HEK293 (cell line): ENCODE results near the gene GMPR2.

Experiments used
- CTCF ChIA-PET: fragments of 350-600 bp; formaldehyde crosslinking; extraction: SDS; loops from one replicate; lab custom pipeline; 2021; ENCODE audit warnings: antibody characterized with exemption; lab: Yijun Ruan, JAX
- POLR2A ChIA-PET: fragments of 300-600 bp; formaldehyde crosslinking; extraction: SDS; loops from one replicate; lab custom pipeline; 2020; ENCODE audit warnings: antibody characterized with exemption, inconsistent platforms; lab: Yijun Ruan, JAX
- H3K27ac ChIP-seq: fragments of 200-500 bp; sonication (Bioruptor generic); 2 replicates; pipeline ENCODE4 v1.5.1; 2014; ENCODE audit warnings: low read depth, low read length, control low read depth, inconsistent platforms; ENCODE audit errors: extremely low read depth
- H3K36me3 ChIP-seq, 2 experiments: fragments of 200-500 bp in 1 of 2; sonication (Bioruptor generic) in 1 of 2; 1 replicate in 1 of 2; 2 replicates in 1 of 2; pipeline ENCODE4 v1.5.1; 2014 to 2017; ENCODE audit warnings: inconsistent platforms in 2 of 2, low read length in 2 of 2; ENCODE audit not compliant: control insufficient read depth in 2 of 2, insufficient read depth in 1 of 2
- H3K4me1 ChIP-seq: fragments of 200-500 bp; sonication (Bioruptor generic); 2 replicates; pipeline ENCODE4 v1.5.1; 2014; ENCODE audit warnings: mild to moderate bottlenecking, low read length, inconsistent platforms; ENCODE audit not compliant: control insufficient read depth, insufficient read depth
- H3K4me3 ChIP-seq: 2 replicates; pipeline ENCODE4 v1.5.1; 2011; ENCODE audit warnings: low read depth, mild to moderate bottlenecking, control low read depth, low read length, moderate library complexity
- H3K9me3 ChIP-seq: fragments of 200-500 bp; sonication (Bioruptor generic); 2 replicates; pipeline ENCODE4 v1.5.1; 2014; ENCODE audit warnings: low read depth, low read length, inconsistent platforms; ENCODE audit not compliant: control insufficient read depth, insufficient read depth
- GLI4 ChIP-seq: fragments of 450-650 bp; formaldehyde crosslinking; IDR thresholded peaks from 2 replicates; pipeline ENCODE4 v1.5.1; 2016; ENCODE audit warnings: missing biosample characterization, missing genetic modification characterization
- KLF1 ChIP-seq: fragments of 450-650 bp; formaldehyde crosslinking; IDR thresholded peaks from 2 replicates; pipeline ENCODE4 v1.5.1; 2016; ENCODE audit warnings: missing biosample characterization, missing genetic modification characterization
- MZF1 ChIP-seq: fragments of 450-650 bp; formaldehyde crosslinking; IDR thresholded peaks from 2 replicates; pipeline ENCODE4 v1.5.1; 2017; ENCODE audit warnings: missing biosample characterization, missing genetic modification characterization, borderline replicate concordance
- ZBTB17 ChIP-seq: fragments of 450-650 bp; formaldehyde crosslinking; IDR thresholded peaks from 2 replicates; pipeline ENCODE4 v1.5.1; 2016; ENCODE audit warnings: missing biosample characterization, missing genetic modification characterization
- ZBTB48 ChIP-seq: fragments of 450-650 bp; formaldehyde crosslinking; IDR thresholded peaks from 2 replicates; pipeline ENCODE4 v1.5.1; 2016; ENCODE audit warnings: missing biosample characterization, missing genetic modification characterization
- ZFP37 ChIP-seq: fragments of 450-650 bp; formaldehyde crosslinking; IDR thresholded peaks from 2 replicates; pipeline ENCODE4 v1.5.1; 2016; ENCODE audit warnings: missing biosample characterization, missing genetic modification characterization
- ZNF114 ChIP-seq: fragments of 450-650 bp; formaldehyde crosslinking; IDR thresholded peaks from 2 replicates; pipeline ENCODE4 v1.5.0; 2017; ENCODE audit warnings: missing biosample characterization, missing genetic modification characterization
- ZNF19 ChIP-seq: fragments of 450-650 bp; formaldehyde crosslinking; IDR thresholded peaks from 2 replicates; pipeline ENCODE4; 2016; ENCODE audit warnings: missing biosample characterization, missing genetic modification characterization, low read depth
- ZNF2 ChIP-seq: fragments of 450-650 bp; formaldehyde crosslinking; IDR thresholded peaks from 2 replicates; pipeline ENCODE4 v1.5.1; 2016; ENCODE audit warnings: missing biosample characterization, missing genetic modification characterization
- ZNF214 ChIP-seq: fragments of 450-650 bp; formaldehyde crosslinking; IDR thresholded peaks from 2 replicates; pipeline ENCODE4 v1.5.1; 2017; ENCODE audit warnings: missing biosample characterization, mild to moderate bottlenecking, missing genetic modification characterization, borderline replicate concordance
- ZNF274 ChIP-seq, 2 experiments: fragments of 200-500 bp in 1 of 2; fragments of 450-650 bp in 1 of 2; sonication (Bioruptor generic) in 1 of 2; formaldehyde crosslinking in 1 of 2; IDR thresholded peaks; 2 replicates each; pipeline versions ENCODE4 v1.5.1 to v1.6.1; 2014 to 2016; ENCODE audit warnings: borderline replicate concordance in 1 of 2, inconsistent platforms in 1 of 2, low read length in 1 of 2, missing biosample characterization in 1 of 2, missing genetic modification characterization in 1 of 2
- ZNF341 ChIP-seq: fragments of 450-650 bp; formaldehyde crosslinking; IDR thresholded peaks from 2 replicates; pipeline ENCODE4; 2016; ENCODE audit warnings: low read depth, missing biosample characterization, missing genetic modification characterization
- ZNF354C ChIP-seq: fragments of 450-650 bp; formaldehyde crosslinking; IDR thresholded peaks from 2 replicates; pipeline ENCODE4 v1.5.1; 2016; ENCODE audit warnings: missing biosample characterization, missing genetic modification characterization, low read depth, borderline replicate concordance
- ZNF600 ChIP-seq: fragments of 450-650 bp; formaldehyde crosslinking; IDR thresholded peaks from 2 replicates; pipeline ENCODE4 v1.5.1; 2016; ENCODE audit warnings: missing biosample characterization, missing genetic modification characterization
- ZNF610 ChIP-seq: fragments of 450-650 bp; formaldehyde crosslinking; IDR thresholded peaks from 2 replicates; pipeline ENCODE4 v1.5.1; 2016; ENCODE audit warnings: missing biosample characterization, missing genetic modification characterization, borderline replicate concordance
- ZNF677 ChIP-seq: fragments of 450-650 bp; IDR thresholded peaks from 2 replicates; pipeline ENCODE4 v1.5.0; 2018; ENCODE audit warnings: missing biosample characterization, mild to moderate bottlenecking, missing genetic modification characterization, moderate library complexity
- TF ChIP-seq, protein P1 (sequence below): fragments of 450-650 bp; formaldehyde crosslinking; IDR thresholded peaks from 2 replicates; pipeline ENCODE4 v1.5.1; 2016; ENCODE audit warnings: missing biosample characterization, missing genetic modification characterization
- TF ChIP-seq, protein P2 (sequence below): fragments of 450-650 bp; formaldehyde crosslinking; IDR thresholded peaks from 2 replicates; pipeline ENCODE4 v1.5.1; 2016; ENCODE audit warnings: missing biosample characterization, missing genetic modification characterization
- TF ChIP-seq, protein P3 (sequence below): fragments of 450-650 bp; formaldehyde crosslinking; conservative IDR thresholded peaks from 2 replicates; pipeline ENCODE4 v1.5.1; 2016; ENCODE audit warnings: low read depth, missing biosample characterization, missing genetic modification characterization

GMPR2 gene

DNA sequence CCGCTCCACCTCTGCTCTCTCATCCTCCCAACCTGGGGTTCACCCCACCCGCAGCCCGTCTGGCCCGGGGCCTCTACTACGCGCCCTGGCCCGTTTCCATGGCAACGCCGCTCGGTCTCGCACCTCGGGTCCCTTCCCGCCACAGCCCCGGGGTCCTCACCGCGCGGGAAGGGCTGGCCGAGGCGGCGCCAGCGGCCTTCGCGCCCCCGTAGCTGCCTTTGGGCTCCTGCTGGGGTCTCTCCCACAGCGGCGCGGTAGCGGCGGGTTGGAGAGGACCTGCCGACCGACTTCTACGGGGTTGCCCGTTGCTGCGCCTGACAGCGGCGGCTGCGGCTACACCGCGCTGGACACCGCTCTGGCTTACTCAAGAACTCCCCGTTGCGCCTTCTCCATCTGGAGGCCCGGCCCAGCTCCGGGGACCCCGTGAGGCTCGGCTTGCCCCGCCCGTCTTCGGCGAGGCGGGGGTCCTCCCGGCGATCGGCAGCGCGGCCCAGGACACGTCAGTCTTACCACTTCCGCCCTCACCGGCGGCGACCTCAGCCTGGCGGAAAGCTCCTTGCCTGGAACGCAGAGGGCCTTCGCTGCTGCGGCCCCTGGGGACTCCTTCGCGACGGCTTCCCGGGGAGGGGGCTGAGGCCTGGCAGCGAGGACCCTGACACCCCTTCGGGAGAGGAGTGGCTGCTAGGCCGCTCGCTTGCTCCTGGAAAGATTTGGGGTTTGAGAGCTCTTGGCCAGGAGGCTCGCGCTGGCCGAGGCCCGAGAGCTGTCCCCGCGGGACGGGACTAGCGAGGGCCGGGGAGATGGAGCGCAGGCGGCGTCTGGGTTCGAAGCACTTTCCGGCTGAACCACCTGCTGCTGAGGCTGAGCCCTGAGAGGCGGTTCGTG, 37.3 kb upstream of the GMPR2 start, which contains the start of gene TM9SF1 (continued):
- TF ChIP-seq KLF1 (tag by site-specific recombination): peak; percentile 38; the same call in 1 of the 2 replicates
- TF ChIP-seq ZBTB17: peak; percentile 98
- TF ChIP-seq GLI4 (tag by site-specific recombination): 0 out of 2 replicates have a peak, but pooled peaks have one; percentile 17
- TF ChIP-seq MZF1: no peak
- TF ChIP-seq ZNF677 (tag by site-specific recombination): no peak

DNA sequence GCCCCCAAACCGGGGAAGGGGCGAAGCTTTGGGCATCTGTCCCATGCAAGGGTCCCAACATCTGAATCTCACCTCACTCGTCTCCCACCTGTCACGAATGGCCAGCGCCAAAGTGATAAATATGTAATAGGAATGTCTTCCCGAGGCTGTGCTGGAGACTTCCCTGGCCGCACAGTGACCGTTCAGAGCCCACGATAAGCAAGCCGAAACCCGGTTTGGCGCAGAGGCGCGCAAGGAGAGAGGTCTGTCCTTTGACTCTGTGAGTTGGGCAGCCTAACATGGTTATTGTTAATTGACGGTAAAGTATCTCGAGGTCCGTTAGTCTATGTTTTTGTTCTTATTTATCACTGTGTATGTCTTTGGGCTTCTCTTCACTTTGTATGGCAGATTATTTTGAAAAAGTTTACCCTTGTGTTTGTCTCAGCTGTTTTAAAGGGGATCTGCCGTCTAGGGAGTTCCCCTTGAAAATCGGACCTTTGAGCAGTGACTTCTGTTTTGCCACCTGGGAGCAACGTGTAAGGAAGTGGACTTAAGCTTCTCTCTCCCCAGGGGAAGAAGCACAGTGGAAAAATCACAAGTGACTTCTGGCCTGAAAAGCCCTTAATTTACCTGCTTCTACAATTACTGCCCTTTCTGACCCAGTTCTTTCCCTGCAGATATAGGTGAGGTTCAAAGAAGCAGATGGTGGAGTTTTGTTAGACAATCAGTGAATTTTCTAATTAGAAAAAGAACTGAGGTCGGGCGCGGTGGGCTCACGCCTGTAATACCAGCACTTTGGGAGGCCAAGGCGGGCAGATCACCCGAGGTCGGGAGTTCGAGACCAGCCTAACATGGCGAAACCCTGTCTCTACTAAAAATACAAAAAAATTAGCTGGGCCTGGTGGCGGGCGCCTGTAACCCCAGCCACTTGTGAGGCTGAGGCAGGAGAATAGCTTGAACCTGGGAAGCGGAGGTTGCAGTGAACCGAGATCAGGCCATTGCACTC, 36.4 kb upstream of the GMPR2 start:
- Histone ChIP-seq H3K9me3 (no peaks in the 10 kb centered on the region), H3K4me3 (peak overlapping the region; percentile 89), H3K4me1 (peaks cover 4% of the 10 kb centered on the region; the same call in 1 of the 2 replicates), H3K27ac (peak overlapping the region; percentile 97), H3K36me3 (peaks cover 10 to 43% of the 10 kb centered on the region in 2 experiments)
- POLR2A ChIA-PET: interaction anchor here (0.6 to 4.1 kb wide), 18 partner anchors 8 to 111 kb away, joined by 3 to 43 read pairs (median 5); partner anchors contain the start of genes CHMP4A, CIDEB, DCAF11 and EMC9
- CTCF ChIA-PET: interaction anchor here (0.6 to 2.4 kb wide), 3 partner anchors 36 to 138 kb away, joined by 3 to 10 read pairs (median 5); partner anchors contain the start of gene IRF9
- TF ChIP-seq ZNF341 (tag by site-specific recombination) (peak; percentile 78), ZNF600 (0 out of 2 replicates have a peak, but pooled peaks have one; percentile 35), ZNF214 (tag by site-specific recombination) (no peak), ZNF19 (tag by site-specific recombination) (no peak), ZNF274 (IDR thresholded peaks at IDR 0.05; ENCODE audit: low read length) (no peak), ZNF274 (tag by site-specific recombination; IDR thresholded peaks at IDR 0.05; ENCODE audit: borderline replicate concordance) (no peak), ZNF610 (tag by site-specific recombination) (no peak), ZFP37 (tag by site-specific recombination) (no peak), ZBTB48 (tag by site-specific recombination) (no peak)
- TF ChIP-seq, protein P1, sequence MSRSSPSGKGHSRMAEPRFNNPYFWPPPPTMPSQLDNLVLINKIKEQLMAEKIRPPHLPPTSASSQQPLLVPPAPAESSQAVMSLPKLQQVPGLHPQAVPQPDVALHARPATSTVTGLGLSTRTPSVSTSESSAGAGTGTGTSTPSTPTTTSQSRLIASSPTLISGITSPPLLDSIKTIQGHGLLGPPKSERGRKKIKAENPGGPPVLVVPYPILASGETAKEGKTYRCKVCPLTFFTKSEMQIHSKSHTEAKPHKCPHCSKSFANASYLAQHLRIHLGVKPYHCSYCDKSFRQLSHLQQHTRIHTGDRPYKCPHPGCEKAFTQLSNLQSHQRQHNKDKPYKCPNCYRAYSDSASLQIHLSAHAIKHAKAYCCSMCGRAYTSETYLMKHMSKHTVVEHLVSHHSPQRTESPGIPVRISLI (tag by site-specific recombination): no peak
- TF ChIP-seq, all 188 proteins: peak for 2

DNA sequence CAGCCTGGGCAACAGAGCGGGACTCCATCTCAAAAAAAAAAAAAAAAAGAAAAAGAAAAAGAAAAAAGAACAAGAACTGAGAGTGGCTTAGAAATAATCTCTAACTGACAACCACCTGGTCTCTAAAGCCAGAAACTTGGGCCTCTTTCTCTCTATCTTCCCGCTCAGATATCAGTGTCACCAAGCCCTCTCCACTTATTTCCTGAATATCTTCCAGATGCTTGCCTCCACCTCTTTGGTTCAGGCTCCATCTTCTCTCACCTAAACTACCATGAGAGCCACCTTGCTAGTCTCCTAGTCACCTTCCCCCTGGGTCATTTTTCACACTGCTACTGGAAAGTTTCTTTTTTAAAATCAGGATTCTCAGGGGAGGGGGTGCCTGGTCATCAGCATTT, 35.7 kb upstream of the GMPR2 start:
- ChIA-PET POLR2A (interaction anchor here (4.1 kb wide), 1 partner anchor 17 kb away, joined by 43 read pairs; the partner anchor contains the start of genes CHMP4A and MDP1), CTCF (interaction anchor here (0.6 to 0.7 kb wide), 2 partner anchors 42 to 139 kb away, joined by 3 to 5 read pairs; no protein-coding TSS in a partner anchor)
- H3K4me3 ChIP-seq: no peak overlapping the region
- peaks cover 4% of the 10 kb centered on the region; the same call in 1 of the 2 replicates for H3K4me1 ChIP-seq
- peaks cover 4 to 40% of the 10 kb centered on the region in 2 experiments for H3K36me3 ChIP-seq
- TF ChIP-seq, protein P2, sequence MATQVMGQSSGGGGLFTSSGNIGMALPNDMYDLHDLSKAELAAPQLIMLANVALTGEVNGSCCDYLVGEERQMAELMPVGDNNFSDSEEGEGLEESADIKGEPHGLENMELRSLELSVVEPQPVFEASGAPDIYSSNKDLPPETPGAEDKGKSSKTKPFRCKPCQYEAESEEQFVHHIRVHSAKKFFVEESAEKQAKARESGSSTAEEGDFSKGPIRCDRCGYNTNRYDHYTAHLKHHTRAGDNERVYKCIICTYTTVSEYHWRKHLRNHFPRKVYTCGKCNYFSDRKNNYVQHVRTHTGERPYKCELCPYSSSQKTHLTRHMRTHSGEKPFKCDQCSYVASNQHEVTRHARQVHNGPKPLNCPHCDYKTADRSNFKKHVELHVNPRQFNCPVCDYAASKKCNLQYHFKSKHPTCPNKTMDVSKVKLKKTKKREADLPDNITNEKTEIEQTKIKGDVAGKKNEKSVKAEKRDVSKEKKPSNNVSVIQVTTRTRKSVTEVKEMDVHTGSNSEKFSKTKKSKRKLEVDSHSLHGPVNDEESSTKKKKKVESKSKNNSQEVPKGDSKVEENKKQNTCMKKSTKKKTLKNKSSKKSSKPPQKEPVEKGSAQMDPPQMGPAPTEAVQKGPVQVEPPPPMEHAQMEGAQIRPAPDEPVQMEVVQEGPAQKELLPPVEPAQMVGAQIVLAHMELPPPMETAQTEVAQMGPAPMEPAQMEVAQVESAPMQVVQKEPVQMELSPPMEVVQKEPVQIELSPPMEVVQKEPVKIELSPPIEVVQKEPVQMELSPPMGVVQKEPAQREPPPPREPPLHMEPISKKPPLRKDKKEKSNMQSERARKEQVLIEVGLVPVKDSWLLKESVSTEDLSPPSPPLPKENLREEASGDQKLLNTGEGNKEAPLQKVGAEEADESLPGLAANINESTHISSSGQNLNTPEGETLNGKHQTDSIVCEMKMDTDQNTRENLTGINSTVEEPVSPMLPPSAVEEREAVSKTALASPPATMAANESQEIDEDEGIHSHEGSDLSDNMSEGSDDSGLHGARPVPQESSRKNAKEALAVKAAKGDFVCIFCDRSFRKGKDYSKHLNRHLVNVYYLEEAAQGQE (tag by site-specific recombination): no peak
- TF ChIP-seq ZNF2 (tag by site-specific recombination): no peak
- TF ChIP-seq ZNF354C: no peak
- TF ChIP-seq ZNF114 (tag by site-specific recombination): no peak
- TF ChIP-seq, protein P3, sequence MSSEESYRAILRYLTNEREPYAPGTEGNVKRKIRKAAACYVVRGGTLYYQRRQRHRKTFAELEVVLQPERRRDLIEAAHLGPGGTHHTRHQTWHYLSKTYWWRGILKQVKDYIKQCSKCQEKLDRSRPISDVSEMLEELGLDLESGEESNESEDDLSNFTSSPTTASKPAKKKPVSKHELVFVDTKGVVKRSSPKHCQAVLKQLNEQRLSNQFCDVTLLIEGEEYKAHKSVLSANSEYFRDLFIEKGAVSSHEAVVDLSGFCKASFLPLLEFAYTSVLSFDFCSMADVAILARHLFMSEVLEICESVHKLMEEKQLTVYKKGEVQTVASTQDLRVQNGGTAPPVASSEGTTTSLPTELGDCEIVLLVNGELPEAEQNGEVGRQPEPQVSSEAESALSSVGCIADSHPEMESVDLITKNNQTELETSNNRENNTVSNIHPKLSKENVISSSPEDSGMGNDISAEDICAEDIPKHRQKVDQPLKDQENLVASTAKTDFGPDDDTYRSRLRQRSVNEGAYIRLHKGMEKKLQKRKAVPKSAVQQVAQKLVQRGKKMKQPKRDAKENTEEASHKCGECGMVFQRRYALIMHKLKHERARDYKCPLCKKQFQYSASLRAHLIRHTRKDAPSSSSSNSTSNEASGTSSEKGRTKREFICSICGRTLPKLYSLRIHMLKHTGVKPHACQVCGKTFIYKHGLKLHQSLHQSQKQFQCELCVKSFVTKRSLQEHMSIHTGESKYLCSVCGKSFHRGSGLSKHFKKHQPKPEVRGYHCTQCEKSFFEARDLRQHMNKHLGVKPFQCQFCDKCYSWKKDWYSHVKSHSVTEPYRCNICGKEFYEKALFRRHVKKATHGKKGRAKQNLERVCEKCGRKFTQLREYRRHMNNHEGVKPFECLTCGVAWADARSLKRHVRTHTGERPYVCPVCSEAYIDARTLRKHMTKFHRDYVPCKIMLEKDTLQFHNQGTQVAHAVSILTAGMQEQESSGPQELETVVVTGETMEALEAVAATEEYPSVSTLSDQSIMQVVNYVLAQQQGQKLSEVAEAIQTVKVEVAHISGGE (tag by site-specific recombination): no peak
- H3K27ac ChIP-seq: no peak overlapping the region
- H3K9me3 ChIP-seq: no peaks in the 10 kb centered on the region
